Measurements from ENCODE around the gene MACROD1. TPM values are rescaled to one million over a fixed set of nuclear protein-coding genes. Genes with fewer than 3 reads are reported as not detected.

MACROD1 gene
- total and polyA plus RNA-seq, 2 experiments from 2014 or later, result 21.2 to 29.8 TPM

- no peak overlapping the region for H2AFZ ChIP-seq
- no peaks in the 10 kb centered on the region for H3K9me3 ChIP-seq (ENCODE audit: low read depth)
- no peaks in the 10 kb centered on the region for H3K79me2 ChIP-seq
- peaks cover 38% of the 10 kb centered on the region for H3K27me3 ChIP-seq
- DNase-seq (ENCODE audit: low spot score), result no peak
- H3K4me3 ChIP-seq, result no peak overlapping the region
- no peak overlapping the region for H3K27ac ChIP-seq
- H3K36me3 ChIP-seq (replicated peaks; ENCODE audit: insufficient read depth, low read depth), result no peaks in the 10 kb centered on the region
- no peaks in the 10 kb centered on the region for H4K20me1 ChIP-seq (ENCODE audit: insufficient read depth, poor library complexity, severe bottlenecking)
- H3K4me1 ChIP-seq (ENCODE audit: insufficient read depth), result peaks cover 10% of the 10 kb centered on the region
- WGBS (ENCODE audit: low lambda C conversion rate, missing lambda C conversion rate), result 26% methylated on average over 16 of the region's 17 CpGs
- no peak for TF ChIP-seq EZH2 (IDR thresholded peaks at IDR 0.05; ENCODE audit: borderline replicate concordance)
- TF ChIP-seq, protein P1, sequence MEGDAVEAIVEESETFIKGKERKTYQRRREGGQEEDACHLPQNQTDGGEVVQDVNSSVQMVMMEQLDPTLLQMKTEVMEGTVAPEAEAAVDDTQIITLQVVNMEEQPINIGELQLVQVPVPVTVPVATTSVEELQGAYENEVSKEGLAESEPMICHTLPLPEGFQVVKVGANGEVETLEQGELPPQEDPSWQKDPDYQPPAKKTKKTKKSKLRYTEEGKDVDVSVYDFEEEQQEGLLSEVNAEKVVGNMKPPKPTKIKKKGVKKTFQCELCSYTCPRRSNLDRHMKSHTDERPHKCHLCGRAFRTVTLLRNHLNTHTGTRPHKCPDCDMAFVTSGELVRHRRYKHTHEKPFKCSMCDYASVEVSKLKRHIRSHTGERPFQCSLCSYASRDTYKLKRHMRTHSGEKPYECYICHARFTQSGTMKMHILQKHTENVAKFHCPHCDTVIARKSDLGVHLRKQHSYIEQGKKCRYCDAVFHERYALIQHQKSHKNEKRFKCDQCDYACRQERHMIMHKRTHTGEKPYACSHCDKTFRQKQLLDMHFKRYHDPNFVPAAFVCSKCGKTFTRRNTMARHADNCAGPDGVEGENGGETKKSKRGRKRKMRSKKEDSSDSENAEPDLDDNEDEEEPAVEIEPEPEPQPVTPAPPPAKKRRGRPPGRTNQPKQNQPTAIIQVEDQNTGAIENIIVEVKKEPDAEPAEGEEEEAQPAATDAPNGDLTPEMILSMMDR (IDR thresholded peaks at IDR 0.05; ENCODE audit: poor library complexity), result no peak
- no peak for TF ChIP-seq EZH2phosphoT487 (IDR thresholded peaks at IDR 0.05; ENCODE audit: low read depth, severe bottlenecking, unreplicated experiment)
- no peaks in the 10 kb centered on the region for H3K9me2 ChIP-seq (replicated peaks; ENCODE audit: insufficient read depth)
- peak overlapping the region; percentile 80 for H3K4me2 ChIP-seq
Measured at GRCh38 chr11:64035081-64035524, 130.8 kb downstream of the MACROD1 start.

GRCh38 chr11:64034411-64034811 is 131.5 kb downstream of the MACROD1 start:
- no peak for DNase-seq (ENCODE audit: low spot score)
- no peak overlapping the region for H2AFZ ChIP-seq
- TF ChIP-seq, protein P1 (IDR thresholded peaks at IDR 0.05; ENCODE audit: poor library complexity), result no peak
- no peak for TF ChIP-seq EZH2 (IDR thresholded peaks at IDR 0.05; ENCODE audit: borderline replicate concordance)
- TF ChIP-seq EZH2phosphoT487 (IDR thresholded peaks at IDR 0.05; ENCODE audit: low read depth, severe bottlenecking, unreplicated experiment), result no peak
- H4K20me1 ChIP-seq (ENCODE audit: insufficient read depth, poor library complexity, severe bottlenecking), result no peaks in the 10 kb centered on the region
- H3K4me1 ChIP-seq (ENCODE audit: insufficient read depth), result peaks cover 10% of the 10 kb centered on the region
- 61% methylated on average over 8 of the region's 9 CpGs for WGBS (ENCODE audit: low lambda C conversion rate, missing lambda C conversion rate)
- H3K79me2 ChIP-seq, result no peaks in the 10 kb centered on the region
- no peaks in the 10 kb centered on the region for H3K36me3 ChIP-seq (replicated peaks; ENCODE audit: insufficient read depth, low read depth)
- no peak overlapping the region for H3K4me2 ChIP-seq
- no peaks in the 10 kb centered on the region for H3K9me3 ChIP-seq (ENCODE audit: low read depth)
- H3K4me3 ChIP-seq, result no peak overlapping the region
- H3K9me2 ChIP-seq (replicated peaks; ENCODE audit: insufficient read depth), result no peaks in the 10 kb centered on the region
- no peak overlapping the region for H3K27ac ChIP-seq
- H3K27me3 ChIP-seq, result peaks cover 37% of the 10 kb centered on the region

DNA sequence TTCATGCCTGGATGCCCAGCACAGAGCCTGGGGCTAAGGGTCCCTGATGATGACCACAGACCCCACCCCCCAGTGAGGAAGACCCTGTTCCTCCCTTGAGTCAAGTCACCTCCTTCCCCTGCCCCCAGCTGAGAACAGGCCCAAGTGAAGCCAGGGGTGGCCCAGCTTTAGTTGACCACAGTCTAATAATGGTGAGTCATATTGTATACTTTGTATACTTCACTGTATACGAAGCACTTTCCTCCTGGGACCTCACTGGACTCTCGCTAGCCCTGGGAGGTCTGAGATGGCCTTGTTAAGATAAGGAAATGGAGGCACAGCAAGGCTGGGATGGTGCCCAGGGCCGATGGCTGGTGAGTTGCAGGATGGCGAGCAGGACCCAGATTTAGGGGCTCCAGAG is 133.9 kb downstream of the MACROD1 start:
- 73% methylated on average over 4 of the region's 4 CpGs for WGBS (ENCODE audit: low lambda C conversion rate, missing lambda C conversion rate)
- H3K4me2 ChIP-seq, result no peak overlapping the region
- no peak for DNase-seq (ENCODE audit: low spot score)
- no peak overlapping the region for H3K4me3 ChIP-seq
- no peaks in the 10 kb centered on the region for H3K9me3 ChIP-seq (ENCODE audit: low read depth)
- no peaks in the 10 kb centered on the region for H4K20me1 ChIP-seq (ENCODE audit: insufficient read depth, poor library complexity, severe bottlenecking)
- H3K9me2 ChIP-seq (replicated peaks; ENCODE audit: insufficient read depth), result no peaks in the 10 kb centered on the region
- H2AFZ ChIP-seq, result no peak overlapping the region
- peaks cover 30% of the 10 kb centered on the region for H3K27me3 ChIP-seq
- H3K79me2 ChIP-seq, result no peaks in the 10 kb centered on the region
- peaks cover 20% of the 10 kb centered on the region for H3K4me1 ChIP-seq (ENCODE audit: insufficient read depth)
- H3K27ac ChIP-seq, result no peak overlapping the region
- TF ChIP-seq, protein P1 (IDR thresholded peaks at IDR 0.05; ENCODE audit: poor library complexity), result no peak
- TF ChIP-seq EZH2phosphoT487 (IDR thresholded peaks at IDR 0.05; ENCODE audit: low read depth, severe bottlenecking, unreplicated experiment) (no peak), EZH2 (IDR thresholded peaks at IDR 0.05; ENCODE audit: borderline replicate concordance) (no peak)
- no peaks in the 10 kb centered on the region for H3K36me3 ChIP-seq (replicated peaks; ENCODE audit: insufficient read depth, low read depth)

GRCh38 chr11:64031001-64031400 is 134.9 kb downstream of the MACROD1 start:
- Histone ChIP-seq H3K27ac (no peak overlapping the region), H4K20me1 (ENCODE audit: insufficient read depth, poor library complexity, severe bottlenecking) (no peaks in the 10 kb centered on the region), H3K79me2 (no peaks in the 10 kb centered on the region), H3K4me3 (no peak overlapping the region), H2AFZ (no peak overlapping the region), H3K36me3 (replicated peaks; ENCODE audit: insufficient read depth, low read depth) (no peaks in the 10 kb centered on the region), H3K9me2 (replicated peaks; ENCODE audit: insufficient read depth) (no peaks in the 10 kb centered on the region), H3K4me2 (no peak overlapping the region), H3K4me1 (ENCODE audit: insufficient read depth) (peaks cover 13% of the 10 kb centered on the region), H3K9me3 (ENCODE audit: low read depth) (no peaks in the 10 kb centered on the region), H3K27me3 (peaks cover 22% of the 10 kb centered on the region)
- DNase-seq (ENCODE audit: low spot score), result no peak
- 89% methylated on average over 3 of the region's 3 CpGs for WGBS (ENCODE audit: low lambda C conversion rate, missing lambda C conversion rate)
- TF ChIP-seq EZH2 (IDR thresholded peaks at IDR 0.05; ENCODE audit: borderline replicate concordance) (no peak), EZH2phosphoT487 (IDR thresholded peaks at IDR 0.05; ENCODE audit: low read depth, severe bottlenecking, unreplicated experiment) (no peak)
- TF ChIP-seq, protein P1 (IDR thresholded peaks at IDR 0.05; ENCODE audit: poor library complexity), result no peak

All from hepatocyte (in vitro differentiated cells).